HuH-7.5 (cell line): ENCODE results near the gene DYSF.
"Not testable (repeated sequence)": the region's sequence is repeated elsewhere in the genome, so short reads cannot be mapped to it uniquely, and the experiment has no call there.

ENCODE experiments used
- DNase-seq: peaks from one replicate; pipeline ENCODE4 v3.0.0; 2011; ENCODE audit warnings: low spot score

The DYSF gene

DNA sequence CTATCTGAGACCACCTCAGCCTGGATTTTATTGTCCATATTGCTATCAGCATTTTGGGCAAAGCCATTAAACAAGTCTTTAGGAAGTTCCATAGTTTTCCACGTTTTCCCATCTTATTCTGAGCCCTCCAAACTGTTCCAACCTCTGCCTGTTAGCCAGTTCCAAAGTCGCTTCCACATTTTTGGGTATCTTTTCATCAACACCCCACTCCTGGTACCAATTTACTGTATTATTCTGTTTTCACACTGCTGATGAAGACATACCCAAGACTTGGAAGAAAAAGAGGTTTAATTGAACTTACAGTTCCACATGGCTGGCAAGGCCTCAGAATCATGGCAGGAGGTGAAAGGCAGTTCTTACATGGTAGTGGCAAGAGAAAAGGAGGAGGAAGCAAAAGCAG, 204.9 kb downstream of the DYSF start:
- not testable (repeated sequence) for DNase-seq

- DNase-seq, result no peak
These were observed 205.4 kb downstream of the DYSF start for GRCh38 chr2:71658771-71659170.

- no peak for DNase-seq
These were observed 206.6 kb downstream of the DYSF start for GRCh38 chr2:71659868-71660518.

DNA sequence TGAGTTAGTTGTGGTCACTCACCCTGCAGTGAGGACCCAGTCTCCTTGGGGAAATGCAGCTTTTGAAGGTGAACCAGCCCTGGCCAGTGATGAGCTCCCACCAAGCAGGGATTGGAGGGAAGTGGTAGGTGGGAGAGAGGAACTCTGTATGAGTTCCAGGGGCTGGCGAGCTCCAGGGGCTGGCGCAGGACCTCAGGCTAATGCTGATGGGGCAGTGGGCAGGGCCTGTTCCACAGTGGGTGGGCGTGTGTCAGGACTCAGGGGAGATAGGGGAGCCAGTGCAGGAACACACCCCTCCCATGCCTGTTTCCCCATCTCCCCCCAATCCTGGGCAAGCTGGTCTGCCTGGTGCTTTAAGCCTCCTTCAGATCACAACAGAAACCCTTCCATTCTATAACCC, 208.4 kb downstream of the DYSF start:
- DNase-seq, result no peak

GRCh38 chr2:71662665-71663394, 209.5 kb downstream of the DYSF start:
- no peak for DNase-seq

DNA sequence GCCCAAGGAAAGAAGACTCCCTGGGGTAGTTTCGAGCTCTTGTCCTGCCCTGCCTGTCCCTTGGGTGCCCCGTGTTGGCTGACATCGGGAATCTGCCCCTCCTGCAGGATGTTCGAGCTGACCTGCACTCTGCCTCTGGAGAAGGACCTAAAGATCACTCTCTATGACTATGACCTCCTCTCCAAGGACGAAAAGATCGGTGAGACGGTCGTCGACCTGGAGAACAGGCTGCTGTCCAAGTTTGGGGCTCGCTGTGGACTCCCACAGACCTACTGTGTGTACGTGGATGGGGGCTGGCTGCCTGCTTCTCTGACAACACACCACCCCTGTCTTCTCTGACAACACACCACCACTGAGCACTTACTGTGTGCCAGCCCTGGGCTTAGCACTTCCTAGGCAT, 210.8 kb downstream of the DYSF start:
- DNase-seq, result no peak

GRCh38 chr2:71665168-71666093, 212.1 kb downstream of the DYSF start:
- no peak for DNase-seq

DNA sequence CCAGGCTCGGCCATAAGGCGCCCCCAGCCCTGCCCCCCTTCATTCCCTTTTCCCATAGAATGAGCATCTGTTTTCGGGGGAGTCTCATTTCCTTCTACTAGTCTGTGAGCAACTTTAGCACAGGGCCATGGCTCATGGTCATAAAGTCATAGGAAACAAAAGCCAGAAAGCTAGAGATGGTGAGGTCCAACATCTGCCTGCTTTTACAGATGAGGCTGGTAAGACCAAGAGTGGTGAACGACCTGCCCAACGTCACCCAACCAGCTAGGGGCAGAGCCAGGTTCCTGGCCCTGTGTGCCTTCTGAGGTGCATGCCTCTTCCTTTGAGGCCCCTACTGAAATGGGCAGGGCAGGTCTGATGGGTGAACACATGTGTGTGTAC, 212.7 kb downstream of the DYSF start:
- no peak for DNase-seq

DNA sequence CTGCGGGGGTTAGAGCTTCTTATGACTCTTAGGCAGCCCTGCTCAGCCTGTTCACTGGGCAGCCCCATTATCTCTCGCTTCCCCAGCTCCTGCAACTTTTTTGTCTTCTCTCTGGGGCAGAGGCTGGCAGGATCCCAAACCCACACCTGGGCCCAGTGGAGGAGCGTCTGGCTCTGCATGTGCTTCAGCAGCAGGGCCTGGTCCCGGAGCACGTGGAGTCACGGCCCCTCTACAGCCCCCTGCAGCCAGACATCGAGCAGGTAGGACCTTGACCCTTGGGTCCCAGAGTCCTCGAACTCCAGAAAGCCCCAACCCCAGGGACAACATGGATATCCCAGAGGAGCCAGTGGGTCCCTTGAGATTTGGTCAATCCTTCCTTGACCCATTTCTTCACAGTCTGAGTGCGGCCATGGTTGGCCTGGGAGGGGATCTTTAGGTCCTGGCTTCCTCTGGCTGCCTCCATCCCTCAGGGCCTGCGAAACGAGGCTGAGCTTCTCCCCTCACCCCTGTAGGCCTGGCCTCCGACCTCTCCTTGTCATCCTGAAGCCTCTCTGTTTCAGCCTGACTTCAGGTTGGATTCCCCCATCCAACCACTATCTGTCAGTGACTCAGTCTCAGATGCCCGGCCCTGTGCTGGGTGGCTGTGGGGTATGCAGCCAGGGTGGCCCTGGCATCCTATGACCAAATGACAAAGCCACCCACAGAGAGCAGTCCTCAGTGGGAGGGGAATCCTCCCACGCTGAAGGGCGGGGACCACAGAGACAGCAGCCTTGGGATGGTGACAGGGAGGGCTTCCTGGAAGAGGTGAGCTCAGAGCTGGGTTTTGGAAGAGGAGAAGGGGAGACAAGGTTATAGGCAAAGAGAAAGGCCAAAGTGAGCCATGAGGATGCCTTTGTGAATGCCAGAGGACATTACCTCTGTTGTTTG, 214.2 kb downstream of the DYSF start:
- DNase-seq, result no peak

DNA sequence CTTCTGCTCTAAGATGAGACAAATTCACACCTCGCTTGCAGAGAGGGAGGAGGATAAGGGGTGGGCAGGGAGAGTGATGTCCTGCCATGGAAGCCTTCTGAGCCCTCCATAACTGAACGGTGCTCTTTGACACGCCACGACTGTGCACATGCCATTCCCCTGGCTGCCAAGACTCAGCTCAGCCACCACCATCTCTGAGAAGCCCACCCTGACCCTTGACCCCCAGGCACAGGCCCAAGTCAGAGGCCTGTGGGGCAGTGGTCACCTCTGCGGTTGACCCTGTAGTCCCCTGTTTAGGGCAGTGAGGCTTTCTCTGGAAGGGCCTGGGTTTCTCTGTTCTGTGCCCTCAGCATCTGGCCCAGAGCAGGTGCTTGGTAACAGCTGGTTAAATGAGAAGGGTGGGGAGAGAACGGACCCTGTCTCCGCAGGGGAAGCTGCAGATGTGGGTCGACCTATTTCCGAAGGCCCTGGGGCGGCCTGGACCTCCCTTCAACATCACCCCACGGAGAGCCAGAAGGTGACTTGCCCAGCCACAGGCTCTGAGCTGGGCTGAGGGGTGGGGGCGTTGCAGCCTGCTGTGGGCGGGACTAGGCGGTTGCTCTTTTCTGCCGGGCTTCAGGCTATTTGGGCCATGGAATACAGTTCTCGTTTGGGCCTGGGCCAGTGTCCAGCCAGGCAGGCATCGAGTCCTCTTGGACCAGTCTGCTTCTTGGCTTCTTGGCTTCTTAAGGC, 215.1 kb downstream of the DYSF start:
- no peak for DNase-seq

DNA sequence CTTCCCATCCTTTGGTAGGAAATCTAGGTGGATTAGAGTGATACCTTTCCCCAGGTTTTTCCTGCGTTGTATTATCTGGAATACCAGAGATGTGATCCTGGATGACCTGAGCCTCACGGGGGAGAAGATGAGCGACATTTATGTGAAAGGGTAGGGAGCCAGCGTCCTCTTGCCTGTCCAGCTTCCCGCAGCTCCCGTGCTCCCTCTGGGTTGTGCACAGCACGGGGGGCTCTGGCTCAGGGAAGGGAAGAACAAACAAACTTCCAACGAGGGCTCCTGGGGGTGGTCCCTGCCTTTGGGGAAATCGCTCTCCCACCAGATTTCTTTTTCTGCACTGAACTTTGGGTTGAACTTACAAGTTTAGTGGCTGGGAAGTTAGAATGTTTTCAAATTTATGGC, 215.7 kb downstream of the DYSF start:
- DNase-seq, result no peak

- no peak for DNase-seq
These were observed 216.5 kb downstream of the DYSF start for GRCh38 chr2:71669628-71670429.

DNA sequence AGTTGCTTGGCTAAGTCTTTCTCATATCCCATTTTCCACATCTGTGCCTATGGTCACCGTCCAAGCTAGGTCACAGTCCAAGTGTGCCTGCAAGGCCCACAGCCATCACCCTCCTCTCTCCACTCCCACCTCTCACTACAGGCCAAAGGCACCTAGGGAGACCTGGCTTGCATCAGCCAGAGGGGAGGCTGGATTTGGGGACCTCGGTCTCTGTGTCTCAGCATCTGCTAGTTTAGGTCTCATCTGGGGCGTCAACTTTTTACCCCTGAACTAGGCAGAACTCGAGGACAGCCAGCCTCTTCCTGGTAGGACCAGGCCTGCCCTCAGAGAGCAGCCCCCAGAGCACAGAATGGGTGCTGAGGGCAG, 217.1 kb downstream of the DYSF start:
- no peak for DNase-seq

DNA sequence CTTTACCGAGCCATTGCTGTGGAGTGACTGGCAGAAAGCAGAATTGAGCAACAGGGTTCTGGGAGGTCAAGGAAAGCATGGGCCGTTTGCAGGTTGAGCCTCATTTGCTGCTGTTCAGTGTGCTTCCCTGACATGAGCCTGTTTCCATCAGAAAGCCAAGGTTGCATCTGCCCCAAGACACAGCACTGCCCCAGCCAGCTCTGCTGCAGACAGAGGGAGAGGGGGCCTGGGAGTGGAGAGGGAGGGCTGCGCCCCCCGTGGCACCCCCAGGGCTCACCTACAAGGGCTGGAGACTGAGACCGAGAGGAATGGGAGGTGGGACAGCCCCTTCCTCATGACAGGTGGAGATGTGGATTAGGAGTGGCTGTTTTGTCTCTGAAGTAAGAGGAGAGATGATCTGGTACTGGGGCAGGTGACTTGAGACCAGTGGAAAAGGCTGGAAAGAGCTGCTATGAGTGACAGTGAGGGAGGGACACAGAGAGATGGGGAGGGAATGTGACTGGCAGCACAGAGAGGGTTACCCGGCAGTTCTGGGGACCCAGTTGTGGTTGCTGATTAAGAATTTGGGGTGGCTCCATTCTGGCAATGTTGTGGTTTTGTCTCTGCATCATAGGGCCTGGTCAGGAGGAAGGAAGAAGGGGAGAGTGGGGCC, 218.0 kb downstream of the DYSF start:
- DNase-seq, result no peak

GRCh38 chr2:71671895-71672825, 218.8 kb downstream of the DYSF start:
- DNase-seq, result peak; percentile 44

DNA sequence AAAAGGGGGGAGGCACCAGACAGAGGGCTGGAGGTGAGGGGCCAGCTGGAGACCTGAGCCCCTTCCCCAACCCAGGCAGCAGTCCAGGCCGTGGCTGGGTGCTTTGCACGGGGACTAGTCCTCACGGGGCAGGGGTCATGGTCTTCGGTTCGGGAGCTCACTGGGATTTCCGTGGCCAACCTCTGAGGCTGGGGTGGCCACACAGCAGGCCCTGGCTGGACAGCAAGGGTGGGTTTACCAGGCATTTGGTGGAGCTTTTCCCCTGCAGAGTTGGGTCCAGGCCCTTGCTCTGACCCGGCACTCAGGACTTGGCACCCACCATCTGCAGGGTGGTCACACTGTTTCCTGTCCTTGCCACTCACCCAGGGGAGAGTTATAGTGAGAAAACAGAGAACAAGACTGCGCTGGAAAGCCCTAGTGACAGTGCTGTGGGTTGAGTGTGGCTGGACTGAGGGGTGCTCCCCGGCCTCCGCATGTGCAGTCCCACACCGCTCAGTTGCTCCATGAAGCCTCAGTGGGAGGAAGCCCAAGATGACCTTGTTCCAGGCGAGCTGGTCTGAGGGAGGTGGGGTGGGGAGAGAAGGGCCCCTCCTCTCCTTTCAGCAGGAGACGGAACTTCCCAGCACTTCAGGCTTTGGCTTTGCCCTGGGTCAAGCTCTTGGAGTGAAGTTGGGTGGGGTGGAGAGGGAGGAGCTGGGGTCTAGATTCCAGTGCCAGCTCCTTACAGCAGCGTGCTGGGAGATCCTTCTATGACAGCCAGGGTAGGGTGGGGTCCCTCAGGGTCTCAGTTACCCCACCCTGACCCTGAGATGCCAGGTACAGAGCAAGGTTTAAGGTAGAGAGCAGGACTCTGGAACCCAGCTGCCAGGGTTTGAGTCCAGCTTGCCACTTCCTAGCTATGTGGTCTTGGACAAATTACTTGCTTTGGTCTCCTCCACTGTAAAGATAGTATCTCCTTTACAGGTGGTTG, 219.8 kb downstream of the DYSF start:
- no peak for DNase-seq

- no peak for DNase-seq
These were observed 220.9 kb downstream of the DYSF start for GRCh38 chr2:71674158-71674851.
